Activated effector memory CD4-positive, alpha-beta T cell treated with Interleukin-2 at 50 U/mL for 16 hours (primary cell): ENCODE measurements around the gene SIK2.

Experiments used
- DNase-seq: peaks from one replicate; pipeline ENCODE4 v3.0.0-alpha.2; 2020

The SIK2 gene

DNA sequence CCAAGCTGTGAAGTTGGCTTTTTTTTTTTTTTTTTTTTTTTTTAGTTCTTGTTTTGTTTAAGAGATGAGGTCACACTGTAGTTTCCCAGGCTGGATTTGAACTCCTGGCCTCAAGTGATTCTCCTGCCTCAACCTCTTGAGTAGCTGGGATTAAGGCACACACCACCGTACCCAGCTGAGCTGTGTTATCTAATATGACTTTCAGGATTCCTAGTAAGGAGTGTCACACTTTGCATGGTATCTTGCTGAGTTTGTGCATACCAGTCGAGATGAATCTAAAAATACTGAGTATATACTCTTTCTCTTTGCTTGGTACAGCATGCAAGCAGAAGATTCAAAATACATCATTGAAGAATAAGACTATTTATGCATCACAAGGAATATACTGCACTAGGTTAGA lies 58.6 kb downstream of the SIK2 start:
- no peak for DNase-seq

DNA sequence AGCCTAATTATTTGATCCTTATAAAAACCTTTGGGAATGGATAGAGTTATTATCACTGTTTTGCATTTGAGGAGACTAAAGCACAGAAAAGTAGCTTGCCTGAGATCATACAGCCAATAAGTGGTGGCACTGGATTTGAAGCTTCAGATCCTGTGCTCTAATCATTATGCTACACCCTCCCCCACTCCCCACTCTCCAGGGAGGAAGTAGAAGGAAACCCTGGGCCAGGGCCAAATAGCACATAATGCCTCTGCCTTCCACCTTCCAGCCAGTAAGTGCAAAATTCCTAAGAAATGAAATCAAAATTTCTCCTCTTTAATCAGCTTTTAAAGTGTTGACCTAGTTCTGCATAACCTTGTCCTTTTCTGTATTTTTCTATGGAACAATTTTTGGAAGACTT lies 61.6 kb downstream of the SIK2 start:
- no peak for DNase-seq

DNA sequence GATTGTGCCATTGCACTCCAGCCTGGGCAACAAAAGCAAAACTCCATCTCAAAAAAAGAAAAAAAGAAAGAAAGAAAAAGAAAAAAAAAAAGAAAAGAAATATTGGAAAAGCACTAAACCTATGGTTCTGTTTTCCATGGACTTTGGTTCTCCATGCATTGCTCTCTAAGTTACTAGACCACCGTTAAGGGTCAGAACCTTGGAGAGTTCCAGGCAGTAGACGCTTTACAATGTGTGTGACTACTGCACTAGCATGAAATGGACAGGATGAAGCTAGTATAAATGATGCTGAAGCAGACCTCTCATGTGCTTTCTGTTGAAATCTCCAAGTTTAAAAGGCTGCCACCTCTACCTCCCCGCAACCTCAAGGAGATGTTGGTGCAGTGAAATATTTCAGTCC lies 63.5 kb downstream of the SIK2 start:
- DNase-seq = no peak

DNA sequence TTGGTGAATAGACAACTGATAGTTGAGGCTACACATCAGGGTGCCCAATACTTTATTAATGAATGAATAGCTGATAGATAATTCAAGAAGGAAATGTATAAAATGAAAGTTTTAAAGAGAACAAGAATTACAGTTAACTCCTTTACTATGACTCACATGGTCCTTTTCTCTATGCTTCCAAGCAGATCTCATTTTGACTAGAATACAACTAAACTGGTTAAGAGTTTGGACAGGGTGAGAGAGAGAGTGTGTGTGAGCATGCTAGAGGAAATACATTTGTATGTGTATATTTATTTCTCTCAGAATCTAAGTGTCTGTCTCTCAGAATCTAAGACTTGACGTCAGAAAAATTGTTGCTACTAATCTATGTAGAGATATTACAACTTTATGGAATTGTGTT lies 66.7 kb downstream of the SIK2 start:
- no peak for DNase-seq

DNA sequence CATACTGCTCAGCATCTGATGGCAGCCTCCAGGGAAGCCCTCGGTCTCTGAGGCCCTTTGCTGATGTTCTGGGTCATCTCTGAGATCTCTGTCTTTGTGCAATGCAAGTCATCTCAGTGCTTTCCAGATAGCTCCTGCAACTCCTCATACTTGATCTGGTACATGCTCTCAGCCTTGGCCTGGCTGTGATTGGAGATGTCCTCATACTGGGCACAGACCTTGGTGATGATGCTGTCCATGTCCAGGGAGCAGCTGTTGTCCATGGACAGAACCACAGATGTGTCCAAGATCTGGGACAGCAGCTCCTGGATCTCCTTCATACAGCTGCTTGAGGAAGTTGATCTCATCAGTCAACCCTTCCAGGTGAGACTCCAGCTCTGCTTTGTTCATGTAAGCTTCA lies 69.1 kb downstream of the SIK2 start:
- DNase-seq = no peak

DNA sequence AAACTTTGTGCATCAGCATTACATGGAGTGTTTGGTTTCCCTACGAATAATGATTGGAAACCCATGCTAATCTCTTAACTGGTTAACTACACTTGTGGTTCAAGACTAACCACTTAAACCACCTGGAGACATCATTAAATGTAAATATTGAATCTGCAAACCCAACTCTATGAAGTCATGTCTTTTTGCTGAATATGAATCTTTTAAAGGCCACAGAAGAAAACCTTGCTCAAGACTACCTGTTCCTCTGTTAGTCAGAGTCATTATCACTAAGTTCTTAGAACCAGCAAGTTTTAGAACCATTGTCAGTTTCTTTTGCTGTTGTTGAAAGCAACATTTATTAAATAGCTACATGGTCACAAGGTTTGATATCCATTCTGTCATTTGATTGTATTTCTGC lies 70.7 kb downstream of the SIK2 start:
- no peak for DNase-seq

DNA sequence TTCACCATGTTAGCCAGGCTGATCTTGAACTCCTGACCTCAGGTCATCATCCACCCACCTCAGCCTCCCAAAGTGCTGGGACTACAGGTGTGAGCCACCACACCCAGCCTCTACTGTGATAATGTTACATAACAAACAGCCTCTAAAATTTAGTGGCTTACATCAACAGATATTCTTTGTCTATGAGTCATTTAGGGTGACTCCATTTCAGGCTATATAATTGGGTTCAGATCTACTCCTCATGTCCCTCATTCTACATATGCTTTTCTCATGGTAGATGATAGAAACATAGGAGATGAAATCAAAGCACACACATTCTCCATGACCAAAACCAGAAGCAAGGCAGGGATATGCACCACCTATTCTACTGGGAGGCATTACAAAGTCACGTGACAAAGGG lies 72.7 kb downstream of the SIK2 start:
- DNase-seq = no peak

DNA sequence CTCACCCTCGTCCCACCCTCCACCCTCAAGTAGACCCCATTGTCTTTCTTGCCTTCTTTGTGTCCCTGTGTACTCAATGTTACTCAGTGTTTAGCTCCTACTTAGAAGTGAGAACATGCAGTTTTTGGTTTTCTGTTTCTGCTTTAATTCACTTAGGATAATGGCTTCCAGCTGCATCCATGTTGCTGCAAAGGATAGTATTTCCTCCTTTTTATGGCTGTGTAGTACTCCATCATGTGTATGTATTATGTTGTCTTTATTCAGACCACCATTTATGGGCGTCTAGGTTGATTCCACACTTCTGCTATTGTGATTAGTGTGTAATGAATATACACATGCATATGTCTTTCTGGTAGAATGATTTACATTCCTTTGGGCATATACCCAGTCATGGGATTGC lies 73.6 kb downstream of the SIK2 start:
- DNase-seq = no peak

DNA sequence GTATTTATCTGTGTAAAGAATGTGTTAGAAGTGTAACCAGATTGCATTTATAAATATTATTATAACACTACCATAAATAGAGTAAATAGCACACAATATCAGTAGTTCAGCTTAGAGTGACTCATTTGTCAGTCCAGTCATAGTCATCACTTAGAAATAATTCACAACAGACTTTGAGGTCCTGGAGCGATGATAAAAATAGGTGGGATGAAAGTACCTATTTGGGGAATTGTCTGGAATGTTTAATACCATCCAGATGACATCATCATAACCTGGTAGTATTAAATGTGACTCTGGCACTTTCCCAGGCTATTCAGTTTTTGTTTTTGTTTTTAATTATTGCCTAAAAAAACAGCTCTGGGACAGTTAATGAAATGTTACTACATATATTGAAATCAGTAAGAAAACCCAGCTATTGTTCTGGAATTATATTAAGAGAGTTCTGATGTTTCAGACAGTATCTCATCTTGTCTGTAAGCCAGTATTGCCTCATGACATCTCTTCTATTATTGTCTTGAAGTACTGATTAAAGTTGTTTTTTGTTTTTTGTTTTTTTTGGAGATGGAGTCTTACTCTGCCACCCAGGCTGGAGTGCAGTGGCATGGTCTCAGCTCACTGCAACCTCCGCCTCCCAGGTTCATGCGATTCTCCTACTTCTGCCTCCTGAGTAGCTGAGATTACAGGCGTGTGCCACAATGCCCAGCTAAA lies 74.8 kb downstream of the SIK2 start:
- DNase-seq = no peak

DNA sequence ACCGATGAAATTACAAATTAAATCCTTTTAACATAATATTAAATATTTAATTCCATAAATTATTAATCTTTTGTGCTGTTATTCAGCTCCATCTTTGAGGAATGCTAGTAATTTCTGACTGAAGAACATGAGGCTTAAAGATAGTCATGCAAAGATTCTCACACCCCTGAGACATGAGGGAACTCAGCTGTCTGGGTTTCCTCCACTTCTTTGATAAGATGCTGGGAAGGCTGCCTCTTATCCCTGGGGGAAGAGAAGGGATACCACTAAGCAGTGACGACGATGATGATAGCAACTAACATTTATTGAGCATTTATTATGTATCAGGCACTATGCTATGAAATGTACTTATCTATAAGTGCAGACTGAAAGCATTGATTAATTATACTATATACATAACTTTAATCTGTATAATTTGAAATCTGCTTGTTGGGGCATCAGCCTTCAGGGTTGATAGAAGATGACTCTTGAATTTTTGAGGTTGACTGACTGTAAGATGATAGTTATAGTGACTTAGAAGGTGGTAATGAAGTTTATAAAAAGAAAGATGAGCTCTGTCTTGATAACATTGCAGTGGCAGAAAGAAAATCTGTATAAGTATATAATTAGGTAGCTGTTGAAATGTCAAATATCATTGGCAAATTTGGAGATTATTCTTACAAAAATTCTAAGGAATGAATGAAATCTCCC lies 78.4 kb downstream of the SIK2 start:
- DNase-seq = no peak

DNA sequence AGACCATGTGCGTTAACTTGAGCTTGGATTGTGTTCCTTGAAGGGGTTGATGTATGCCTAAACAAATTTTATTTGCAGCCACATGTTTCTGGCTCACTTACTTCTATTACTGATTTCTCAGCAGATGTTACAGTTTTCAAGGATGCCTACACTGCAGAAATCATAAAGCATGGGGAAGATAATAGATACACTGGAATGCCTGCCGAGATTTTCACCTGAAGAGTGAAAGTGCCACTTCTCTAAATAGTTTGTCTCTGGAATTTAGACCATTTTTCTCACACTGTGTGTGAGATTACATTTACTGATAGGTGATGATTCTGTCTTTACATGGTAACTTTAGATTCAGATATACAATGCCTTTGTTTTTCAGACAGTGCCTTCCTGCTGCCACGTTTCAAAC lies 81.6 kb downstream of the SIK2 start:
- no peak for DNase-seq

DNA sequence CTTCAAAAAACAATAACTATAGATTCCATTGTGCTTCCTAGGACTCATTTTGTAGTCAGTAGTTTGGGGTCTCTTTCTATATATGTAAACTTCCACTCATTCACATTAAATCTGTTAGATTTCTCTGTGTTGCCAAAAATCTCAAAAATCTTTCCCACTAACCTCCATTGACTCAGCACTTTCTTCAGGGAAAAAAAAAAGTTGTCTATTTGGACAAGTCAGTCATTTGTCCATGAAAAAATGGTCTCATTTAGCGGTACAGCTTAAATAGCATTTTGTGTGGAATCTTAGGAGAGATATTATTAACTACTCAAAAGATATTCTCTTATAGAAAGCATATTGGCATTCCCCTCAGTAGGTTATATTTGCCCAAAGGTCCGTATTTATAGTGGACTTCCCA lies 82.0 kb downstream of the SIK2 start:
- no peak for DNase-seq

DNA sequence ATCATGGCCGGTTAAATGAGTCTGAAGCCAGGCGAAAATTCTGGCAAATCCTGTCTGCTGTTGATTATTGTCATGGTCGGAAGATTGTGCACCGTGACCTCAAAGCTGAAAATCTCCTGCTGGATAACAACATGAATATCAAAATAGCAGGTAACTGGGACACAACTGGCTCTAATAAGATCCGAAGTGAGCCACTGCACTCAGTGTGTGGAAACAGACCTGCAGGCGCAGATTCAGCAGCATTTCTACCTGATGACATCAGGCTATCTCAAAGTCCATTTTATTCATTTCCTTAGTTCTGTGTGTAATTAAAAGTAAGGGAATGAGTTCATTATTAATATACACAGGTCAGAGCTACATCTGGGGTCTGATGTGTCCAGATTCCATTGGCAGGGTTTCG lies 85.8 kb downstream of the SIK2 start:
- no peak for DNase-seq

DNA sequence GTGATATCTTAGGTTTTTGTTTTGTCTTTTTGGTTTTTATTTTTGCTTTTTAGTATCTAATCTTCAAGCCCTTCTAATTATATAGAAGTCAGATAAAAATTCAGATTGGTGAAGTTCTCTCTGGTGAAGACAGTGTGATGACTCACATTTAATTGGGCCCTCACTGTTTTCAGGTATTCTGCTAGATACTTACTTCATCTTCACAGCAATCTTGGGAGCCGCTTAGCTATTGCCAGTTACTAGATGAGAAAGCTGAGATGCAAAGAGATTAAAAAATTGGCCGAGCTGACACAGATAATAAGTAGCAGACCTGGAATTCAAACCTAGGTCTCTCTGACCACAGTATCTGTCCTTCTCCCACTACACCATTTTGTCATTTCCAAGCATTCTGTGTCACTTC lies 88.9 kb downstream of the SIK2 start:
- DNase-seq = no peak

DNA sequence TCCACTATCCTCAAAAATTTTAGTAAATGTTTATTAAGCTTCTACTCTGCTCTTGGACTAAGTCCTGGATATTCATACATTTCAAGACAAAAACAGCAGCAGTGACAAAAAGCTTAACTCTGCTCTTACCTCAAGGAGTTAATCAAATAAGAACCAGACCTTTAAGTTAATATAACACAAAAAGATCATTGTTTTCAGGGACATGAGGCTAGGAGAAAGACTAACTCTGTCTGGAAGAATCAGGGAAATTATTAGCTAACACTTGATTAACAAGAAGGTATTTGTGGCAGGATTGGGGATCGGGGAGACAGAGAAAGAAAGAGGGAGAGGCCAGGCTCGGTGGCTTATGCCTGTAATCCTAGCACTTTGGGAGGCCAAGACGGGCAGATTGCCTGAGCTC lies 89.5 kb downstream of the SIK2 start:
- DNase-seq = no peak

DNA sequence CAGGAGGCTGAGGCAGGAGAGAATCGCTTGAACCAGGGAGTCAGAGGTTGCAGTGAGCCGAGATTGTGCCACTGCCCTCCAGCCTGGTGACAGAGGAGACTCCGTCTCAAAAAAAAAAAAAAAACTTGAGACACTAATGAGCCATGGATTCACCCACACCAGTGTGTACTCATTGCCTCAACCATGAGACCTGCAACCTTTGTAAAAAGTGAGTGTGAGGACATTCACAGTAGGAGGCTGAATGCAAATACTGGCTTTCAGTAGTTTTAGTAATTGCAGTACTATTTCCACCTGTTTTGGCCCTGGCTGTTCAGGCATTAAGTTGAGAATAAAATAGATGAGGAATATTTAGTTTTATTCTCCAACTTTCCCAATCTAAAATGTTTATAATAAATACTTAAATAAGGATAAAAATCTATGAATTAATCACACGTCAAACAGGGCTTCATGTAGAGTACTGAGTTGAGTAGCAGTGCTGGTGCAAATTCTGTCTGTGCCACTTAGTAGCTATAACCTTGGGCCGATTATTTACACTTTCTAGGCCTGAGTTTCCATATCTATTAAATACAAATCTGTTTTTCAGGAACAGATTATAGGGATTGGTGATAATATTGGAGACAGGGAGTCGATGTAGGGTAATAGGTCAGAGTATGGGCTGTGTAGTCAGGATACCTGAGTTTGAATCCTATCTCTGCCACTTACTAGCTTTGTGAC lies 91.1 kb downstream of the SIK2 start:
- no peak for DNase-seq

DNA sequence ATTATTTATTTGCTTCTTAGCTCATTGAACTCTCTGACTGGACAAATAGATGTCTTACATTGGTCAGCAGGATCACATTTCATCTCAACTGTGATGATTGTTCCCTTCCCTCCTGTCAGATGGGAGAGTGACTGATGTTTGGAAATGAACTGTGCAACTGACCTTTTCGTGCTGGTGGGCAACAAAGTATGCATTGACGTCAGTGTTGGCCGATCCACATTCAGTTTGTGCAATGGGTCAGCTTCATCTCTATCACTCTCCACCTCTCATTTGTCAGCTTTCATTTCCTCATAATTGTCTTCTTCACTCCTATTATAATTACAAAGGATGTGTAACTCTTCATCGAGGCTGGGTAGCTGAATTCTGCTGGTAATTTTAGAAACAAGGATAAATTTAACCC lies 92.6 kb downstream of the SIK2 start:
- DNase-seq = no peak

DNA sequence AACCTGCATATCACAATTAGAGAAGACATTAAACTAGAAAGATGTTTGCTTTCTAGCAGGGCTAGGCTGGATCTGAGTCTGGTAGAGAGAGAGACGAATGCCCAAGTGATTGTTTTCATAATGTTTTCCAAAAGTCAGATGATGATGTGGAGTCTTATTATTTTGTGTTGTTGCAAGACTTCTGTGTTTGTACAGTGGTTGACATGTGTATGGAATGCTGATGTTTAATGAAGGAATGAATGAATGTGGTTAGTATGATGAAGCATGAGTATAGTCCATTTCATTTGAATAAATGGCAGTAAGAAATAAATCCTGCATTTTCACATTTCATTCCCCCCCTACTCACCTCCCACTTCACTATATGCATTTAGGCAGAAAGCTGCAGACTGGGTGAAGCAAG lies 94.3 kb downstream of the SIK2 start:
- no peak for DNase-seq

DNA sequence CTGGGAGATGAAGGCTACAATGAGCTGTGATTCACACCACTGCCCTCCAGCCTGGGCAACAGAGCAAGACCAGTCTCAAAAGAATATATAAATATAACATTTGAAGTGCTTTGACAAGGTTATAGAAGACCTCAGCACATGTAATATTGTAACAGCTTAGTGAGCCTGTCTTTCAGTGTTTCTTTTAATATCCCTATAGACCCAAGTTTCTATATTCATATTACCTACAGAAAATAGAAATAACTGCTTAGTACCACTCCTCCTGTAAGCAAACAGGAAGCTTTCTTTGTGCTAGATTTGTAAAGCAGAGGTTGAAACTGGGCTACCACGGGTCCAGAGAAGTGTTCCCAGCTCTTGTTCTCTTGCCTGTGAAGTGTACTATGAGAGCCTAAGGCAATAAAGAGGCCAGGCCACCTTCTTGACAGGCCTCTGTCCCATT lies 95.7 kb downstream of the SIK2 start:
- DNase-seq = no peak

DNA sequence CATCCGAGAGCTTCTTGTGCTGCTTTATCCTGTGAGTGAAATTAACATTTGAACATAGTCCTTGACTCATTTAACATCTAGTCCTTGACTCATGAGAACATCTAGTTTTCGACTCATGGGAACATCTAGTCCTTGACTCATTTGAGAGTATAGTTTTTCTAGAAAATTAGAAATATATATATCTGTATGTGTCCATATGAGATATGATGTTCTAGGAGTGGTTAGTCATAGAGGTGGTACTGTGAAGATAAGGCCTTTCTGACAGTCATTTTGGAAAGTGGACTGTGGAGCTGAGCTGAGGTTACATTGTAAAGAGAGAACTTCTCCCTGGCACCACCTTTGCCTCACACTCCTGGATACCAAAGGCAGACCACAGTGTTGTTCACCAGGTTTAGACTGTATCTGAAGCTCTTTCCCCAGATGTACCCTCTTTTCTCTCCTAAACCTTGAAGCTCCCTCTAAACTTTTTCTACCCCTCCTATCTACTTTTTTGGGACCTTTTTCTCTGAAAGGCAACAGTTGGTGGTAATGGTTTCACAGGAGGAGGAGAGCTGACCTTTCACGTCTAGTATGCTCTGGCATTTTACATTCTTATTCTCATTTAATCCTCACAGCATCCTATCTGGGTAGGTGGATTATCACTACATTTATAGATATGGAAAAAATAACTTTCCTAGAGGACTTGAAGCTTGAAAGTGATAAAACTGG lies 96.8 kb downstream of the SIK2 start:
- no peak for DNase-seq

DNA sequence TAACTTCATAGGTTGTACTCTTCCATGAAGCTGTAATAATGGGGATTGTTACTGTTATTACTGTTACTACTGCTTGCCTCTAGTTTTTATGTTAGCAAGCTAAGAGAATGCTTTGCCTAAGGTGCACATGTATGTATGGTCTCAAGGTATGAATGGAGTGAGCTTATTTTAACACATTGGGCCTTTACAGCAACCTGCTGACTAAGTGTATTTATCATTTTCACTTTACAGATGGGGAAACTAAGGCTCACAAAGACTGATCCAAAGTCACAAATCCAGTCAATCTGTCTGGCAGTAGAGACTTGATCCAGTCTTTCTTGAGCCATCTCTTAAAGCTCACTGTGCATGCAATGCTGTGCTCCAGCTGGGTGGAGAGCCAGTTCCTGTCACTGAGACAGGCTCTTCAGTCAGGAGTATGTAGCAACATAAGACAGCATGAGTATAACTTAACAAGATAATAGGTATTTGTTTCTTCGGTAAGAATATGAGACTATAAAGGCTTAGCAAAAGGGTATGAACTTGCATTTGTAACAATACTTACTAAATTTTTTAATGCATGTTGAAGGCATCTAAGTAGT lies 97.4 kb downstream of the SIK2 start:
- no peak for DNase-seq

DNA sequence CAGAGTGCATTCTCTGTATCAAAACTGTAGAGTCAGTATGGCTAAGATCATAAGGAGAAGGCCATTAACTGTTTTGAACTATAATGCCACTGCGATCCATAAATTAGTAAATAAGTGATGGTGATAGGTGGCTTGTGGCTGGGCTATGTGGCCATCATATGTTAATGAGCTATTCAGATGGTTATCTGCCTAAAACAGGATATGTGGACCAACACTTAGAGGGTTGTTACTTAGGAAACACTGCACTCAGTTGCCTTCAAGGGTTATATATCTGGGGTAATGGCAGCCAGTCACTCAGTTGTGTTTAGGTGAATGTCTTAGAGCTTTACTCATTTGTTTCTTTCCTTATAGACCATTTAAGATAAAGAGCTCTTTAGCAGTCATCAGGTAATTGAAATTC lies 97.9 kb downstream of the SIK2 start:
- no peak for DNase-seq

DNA sequence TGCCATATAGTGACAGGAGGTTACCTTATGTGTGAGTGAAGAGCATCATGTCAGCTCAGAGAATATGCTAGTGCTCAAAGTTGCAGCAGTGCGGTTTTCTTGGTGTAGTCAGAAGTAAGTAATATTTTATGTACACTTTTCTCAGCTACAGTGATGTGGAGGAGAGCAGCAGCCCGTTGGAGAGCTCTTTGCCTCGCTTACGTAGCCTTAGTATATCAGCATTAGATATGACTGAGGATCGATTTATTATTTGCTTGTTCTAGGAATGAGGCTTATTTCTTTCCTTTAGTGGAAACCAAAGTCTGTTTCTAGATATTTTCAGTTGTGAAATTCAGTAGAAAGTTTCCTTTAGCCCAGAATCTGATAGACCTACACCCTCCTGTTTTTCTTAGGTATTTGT lies 100.4 kb downstream of the SIK2 start:
- no peak for DNase-seq
